Renal cortex interstitium (tissue), 11 donors: ENCODE measurements around the gene RBFOX1. TPM values are rescaled to one million over a fixed set of nuclear protein-coding genes. Genes with fewer than 3 reads are reported as not detected.

Experiments
- DNase-seq, 11 donors: peaks; one replicate each; pipeline ENCODE4 v3.0.0-alpha.2; 2013; ENCODE audit warnings: low read depth in 9 of 11, low spot score in 4 of 11; ENCODE audit errors: extremely low read depth in 1 of 11
- polyA plus RNA-seq, 3 donors: library from polyadenylated mRNA; unstranded; fragments of 120-200 nt; gene quantifications; one replicate each; pipeline ENCODE4 v1.2.1, GENCODE V29; 2013; ENCODE audit not compliant: insufficient read length in 3 of 3

Gene RBFOX1
- polyA plus RNA-seq, 3 donors, result 2.7 to 4.3 (median 3.0) TPM

- DNase-seq, result no peak
Observed at GRCh38 chr16:7331997-7332396, 648 bp upstream of the RBFOX1 start.

GRCh38 chr16:7333180-7333725 lies 608 bp downstream of the RBFOX1 start:
- DNase-seq, result no peak

DNA sequence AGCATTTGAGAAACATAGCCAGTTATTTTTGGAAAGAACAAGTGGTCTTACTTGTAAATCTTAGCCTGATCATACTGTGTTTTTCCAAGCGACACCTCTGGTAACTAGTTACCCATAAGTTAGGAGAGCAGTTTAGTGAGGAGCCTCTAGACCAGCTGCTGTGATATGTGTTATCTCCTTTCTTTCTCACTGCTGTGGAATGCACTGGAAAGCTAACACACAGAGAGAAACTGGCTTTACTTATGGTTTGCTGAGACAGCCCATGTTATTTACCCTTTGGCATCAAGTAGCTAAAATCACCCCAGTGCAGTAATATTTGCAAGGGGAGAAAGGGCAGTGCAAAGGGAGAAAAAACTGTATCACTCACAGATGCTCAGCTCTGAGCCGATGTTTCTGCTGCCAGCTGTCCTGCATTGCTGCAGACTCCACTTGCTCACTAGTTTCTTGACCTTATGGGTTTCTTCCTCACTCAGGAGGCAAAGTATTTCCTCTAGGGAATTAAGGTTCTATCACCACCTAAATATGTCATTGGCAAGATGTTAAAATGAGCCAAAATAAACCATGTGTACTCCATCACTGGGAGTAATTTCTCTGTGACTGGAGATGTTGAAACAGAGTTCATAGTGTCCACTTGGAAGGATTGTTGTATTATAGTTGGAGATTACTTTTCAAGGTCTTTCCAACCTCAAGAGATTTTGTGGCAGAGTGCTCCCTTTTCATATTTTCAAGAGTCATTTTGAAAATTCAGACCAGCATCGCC lies 2.3 kb downstream of the RBFOX1 start:
- DNase-seq, result no peak

- DNase-seq, result no peak
Observed at GRCh38 chr16:7335991-7336634, 3.5 kb downstream of the RBFOX1 start.

GRCh38 chr16:7336742-7337141 lies 4.1 kb downstream of the RBFOX1 start:
- no peak for DNase-seq

DNA sequence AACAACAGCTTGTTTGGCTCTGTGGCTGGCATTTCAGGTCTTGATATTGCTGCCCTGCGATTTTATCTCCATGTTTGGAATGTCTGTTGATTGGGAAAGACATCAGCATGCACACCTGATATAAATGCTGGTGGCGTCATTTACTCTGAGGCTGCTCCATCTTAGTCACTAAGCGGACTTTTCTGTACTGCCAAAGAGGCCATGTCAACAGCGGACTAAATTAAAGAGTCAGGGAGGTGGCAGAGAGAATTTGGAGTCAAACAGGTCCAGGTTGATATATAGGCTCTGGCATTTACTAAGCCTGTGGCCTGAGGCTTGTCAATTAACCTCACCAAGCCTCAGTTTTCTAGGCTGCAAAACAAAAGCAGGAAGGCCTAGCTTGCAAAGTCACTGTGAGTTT lies 6.2 kb downstream of the RBFOX1 start:
- DNase-seq, result no peak

DNA sequence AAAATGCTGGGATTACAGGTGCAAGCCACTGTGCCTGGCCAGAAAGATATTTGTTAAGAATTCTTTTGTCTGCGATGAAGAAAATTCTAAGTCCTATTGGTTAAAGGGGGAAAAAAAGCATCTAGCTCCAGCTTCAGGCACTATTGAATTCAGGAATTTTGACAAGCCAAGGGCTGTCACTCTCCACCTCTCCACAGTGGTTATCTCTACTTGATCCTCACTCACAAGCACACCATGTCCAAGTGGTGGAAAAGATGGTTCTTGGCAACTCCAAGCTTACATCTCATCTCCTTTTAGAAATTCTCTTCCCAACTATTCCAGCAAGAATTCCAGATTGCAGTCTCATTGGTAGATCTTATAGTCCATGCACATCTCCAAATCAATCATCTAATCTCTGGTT lies 7.1 kb downstream of the RBFOX1 start:
- DNase-seq, result no peak

DNA sequence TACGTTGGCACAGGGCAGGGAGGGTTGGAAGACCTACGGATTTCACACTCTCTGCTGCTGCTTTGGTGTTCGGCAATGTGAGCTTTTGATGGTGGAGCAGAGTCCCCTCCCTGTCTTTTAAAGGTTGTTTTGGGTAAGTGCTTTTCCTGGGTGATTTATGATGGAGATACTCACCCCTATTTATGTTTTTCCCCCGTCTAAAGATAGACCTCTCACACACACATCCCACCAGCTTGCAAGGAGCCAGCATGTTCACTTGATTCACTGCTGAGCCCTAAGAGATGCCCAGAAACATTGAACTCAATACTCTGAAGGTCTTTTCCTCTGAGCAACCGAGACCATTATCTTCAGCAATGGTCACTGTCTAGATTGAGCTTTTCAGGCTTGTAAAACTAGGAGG lies 8.3 kb downstream of the RBFOX1 start:
- no peak for DNase-seq

DNA sequence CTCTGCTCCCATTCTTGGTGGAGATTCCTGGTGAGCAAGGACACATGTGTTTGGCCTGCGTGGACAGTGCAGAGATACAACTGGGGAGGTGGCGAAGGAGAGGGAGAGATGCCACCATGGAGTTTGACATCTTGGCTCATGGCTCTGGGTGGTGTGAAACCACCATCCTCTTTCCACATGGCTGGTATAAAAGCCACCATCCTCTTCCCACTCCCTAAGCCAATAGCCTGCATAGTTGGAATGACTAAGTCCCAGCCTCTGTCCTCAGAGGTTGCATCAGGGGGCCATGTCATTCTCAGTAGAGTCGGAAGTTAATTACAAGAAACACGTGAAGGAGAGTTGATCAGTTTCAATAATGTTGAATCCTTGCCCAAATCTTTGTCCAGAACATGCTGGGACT lies 10.0 kb downstream of the RBFOX1 start:
- no peak for DNase-seq

DNA sequence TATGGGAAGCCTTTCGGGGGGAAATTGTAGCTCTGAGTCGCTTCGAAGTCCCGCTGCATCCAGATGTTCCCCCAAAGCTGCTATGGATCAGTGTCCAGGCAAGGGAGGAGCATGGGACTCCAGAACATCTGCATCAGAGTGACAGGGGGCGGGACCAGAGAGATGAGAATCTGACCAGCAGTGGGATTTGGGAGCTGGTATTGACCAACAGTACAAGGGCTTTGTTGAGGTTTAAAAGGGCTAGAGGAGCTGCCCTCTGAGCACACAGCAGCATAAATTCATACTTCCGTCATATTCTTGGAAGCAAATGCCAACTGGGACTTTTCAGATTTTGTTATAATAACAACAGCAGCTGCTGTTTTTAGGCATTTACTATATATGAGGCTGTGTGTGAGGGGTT lies 10.6 kb downstream of the RBFOX1 start:
- DNase-seq, result peak in 2 of 11 donors; percentile 8 to 11

DNA sequence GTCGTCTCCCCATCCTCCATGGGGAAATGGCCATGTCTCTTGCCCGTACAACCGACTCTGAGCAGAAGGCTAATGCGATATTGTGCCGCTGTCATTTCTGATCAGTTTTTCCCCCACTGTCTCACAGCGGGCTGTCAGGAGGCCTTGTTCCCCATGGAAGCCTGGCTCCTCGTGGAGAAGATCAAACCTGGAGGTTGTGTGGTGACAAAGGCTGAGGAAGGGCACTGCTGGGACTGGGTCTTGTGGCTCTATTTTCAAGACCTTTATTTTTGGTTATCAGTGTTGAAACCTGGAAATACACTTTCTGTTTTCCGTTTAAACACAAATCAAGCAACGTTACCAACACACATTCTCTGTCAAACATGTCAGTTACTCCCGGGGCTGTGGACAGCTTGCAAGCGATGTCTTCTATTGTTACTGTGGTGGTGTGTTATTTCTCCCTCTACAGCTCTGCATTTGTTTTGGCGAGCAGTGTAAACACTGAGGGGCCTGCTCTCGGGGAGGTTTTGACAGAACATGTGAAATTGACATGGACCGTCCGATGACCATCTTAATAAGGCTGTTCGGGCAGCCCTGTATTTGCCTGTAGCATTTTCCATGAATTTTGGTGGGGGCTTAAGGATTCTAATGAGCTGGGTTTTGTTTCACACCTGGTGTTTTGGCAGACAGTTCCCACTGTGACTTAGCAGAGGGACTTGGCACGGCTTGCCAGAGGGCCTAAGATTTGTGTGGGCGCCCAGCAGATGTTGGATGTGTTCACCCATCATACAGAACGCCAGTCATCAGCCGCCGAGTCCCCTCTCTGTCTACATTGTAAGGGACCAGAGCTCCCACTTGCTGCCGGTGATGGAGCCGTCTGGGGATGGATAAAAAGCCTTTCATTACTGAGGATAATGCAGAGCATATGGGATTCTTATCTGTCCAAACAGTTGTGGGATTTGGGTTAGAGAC lies 12.5 kb downstream of the RBFOX1 start:
- no peak for DNase-seq

DNA sequence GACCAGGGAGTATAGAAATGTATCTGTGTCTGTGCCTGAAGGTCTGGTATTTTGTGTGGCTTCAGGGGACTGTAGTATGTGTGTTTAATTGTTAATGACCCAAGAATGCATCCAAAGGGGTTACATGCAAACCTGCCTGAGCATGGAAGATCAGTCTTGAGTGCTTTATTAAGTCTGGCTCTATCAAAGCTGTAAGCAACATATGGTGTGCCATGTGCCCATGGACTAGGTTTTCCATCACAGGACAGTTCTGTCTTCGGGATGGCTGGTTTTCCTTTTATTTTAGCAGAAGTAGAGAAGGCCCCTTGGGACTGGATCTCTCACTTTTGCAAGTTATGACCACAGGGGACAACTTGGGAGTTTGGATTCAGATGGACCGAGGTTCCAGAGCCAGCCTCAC lies 18.2 kb downstream of the RBFOX1 start:
- DNase-seq, result no peak

DNA sequence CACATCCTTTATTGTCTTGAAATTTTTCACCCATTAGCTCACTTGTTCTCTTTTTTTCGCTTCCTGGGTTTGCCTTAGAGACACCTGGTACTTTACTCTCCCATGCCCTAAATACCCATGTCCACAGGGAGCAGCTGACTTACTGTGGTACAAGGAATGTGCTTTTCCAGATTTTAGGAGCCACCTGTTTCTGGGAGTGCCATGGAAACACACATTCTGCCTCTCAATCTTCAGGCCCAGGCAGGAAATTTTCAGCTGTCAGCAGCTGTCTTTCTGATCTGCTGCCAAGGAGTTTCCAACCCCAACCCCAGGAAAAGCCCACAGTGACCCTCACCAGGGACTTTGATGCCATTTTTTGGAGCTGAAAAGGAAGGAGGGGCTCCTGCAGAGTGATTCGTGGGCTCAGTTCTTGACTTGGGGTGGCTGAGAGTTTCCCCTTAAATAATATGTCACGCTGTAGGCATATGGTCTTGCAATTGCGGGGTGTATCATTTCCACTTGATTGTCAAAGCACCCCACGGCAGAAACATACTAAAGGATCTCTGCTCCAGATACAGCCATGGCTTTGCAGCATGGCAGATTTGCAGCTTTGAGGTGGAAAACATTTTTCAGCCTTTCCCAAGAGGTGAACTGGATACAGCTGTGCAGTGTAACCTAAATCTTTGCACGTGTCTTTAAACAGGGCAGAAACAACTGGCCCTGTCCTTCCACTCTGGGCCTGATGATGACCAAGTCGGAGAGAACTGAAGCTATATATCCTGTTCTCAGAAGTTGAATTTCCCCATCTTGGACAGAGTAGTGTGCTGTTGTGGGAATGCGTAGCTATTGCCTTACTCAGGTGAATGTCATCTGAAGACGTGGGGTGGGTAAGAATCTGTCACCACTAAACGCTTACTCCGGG lies 19.2 kb downstream of the RBFOX1 start:
- no peak for DNase-seq

DNA sequence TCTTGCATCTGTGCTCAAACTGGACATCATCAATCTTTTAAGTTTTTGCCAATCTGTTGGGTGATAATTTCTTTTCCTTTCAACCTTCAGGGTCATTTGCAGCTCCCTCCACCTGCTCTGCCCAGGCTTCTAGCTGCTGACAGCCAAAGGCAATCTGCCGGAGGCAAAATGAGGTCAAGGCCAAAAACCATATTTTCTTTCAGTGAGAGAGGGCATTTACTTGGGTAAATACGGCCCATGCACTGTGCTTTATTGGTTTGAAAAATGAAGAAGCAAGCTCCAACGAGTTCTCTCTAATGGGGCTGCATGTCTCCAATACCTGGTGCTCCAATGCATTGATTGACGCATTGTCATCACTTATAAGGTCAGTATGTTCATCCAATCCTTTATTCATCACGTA lies 23.1 kb downstream of the RBFOX1 start:
- no peak for DNase-seq

DNA sequence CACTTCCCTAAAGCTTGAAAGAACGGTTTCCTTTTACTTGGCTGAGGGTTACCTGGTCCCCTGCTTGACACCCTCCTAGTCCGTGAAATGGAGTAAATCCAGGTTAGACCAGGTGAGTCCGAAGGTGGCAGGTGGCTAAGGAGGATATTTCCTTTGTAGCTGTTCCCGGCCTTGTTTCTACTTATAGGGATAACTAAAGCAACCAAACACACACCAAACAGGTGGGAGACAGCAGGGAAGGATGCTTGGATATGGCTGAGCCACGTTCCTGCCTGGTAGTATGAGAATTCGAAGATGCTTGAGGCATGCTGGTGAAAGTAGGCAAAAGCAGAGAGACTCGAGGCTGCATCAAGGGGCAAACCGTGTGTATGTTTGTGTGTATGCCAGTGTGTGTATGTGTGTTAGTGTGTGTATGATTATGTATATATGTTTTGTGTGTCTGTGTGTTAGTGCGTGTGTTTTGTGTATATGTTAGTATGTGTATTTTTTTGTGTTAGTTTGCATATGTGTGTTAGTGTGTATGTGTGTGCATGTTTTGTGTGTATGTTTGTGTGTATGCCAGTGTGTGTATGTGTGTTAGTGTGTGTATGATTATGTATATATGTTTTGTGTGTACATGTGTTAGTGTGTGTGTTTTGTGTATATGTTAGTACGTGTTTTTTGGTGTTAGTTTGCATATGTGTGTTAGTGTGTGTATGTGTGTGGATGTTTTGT lies 28.9 kb downstream of the RBFOX1 start:
- no peak for DNase-seq

GRCh38 chr16:7362231-7362630 lies 29.6 kb downstream of the RBFOX1 start:
- DNase-seq, result no peak

DNA sequence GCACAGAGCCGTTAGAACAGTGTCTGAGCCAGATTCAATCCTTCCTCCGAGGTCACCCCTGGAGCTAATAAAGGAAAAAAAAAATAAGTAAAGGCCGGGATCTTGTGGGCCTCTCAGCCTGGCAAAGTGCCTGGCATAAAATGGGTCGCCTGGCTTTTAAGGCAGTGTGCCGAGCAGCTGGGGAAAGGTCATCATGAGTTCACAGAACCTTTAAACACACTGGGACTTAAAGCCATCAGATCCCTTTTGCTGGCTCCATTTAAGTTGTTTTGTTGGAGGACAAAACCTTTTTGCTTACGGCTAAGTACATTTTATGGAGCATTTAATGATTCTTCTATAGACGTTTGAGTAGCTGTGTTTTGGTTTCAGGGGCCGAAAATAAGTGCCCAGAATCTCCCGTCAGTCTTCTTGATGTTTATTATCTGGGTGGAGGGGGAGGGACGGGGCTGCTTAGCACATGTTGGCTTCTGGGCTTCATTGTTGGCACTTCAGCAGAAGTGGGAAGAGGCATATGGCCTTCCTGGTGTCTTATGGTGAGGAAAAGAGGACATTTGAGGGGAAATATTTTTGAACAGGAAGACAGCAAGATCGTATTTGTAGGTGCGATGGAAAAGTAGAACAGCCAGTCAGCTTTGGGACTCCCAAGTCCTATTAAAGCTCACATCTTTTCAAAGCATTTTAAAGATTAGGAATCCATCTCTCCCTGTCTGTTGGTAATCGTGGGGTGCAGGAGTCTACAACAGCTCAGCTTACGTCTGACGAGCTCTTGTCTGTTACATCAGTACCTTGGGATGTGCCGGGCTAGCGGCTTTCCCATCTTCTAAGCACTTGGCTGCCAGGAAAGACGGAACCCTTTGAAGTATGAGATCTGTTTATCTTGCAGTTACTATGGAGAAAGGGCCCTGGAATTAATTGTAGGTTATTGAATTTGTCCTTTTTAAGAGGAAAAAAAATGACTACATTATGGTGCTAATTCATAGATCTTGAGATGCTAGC lies 31.1 kb downstream of the RBFOX1 start:
- no peak for DNase-seq
